ENCODE results near the gene STEAP2.

DNA sequence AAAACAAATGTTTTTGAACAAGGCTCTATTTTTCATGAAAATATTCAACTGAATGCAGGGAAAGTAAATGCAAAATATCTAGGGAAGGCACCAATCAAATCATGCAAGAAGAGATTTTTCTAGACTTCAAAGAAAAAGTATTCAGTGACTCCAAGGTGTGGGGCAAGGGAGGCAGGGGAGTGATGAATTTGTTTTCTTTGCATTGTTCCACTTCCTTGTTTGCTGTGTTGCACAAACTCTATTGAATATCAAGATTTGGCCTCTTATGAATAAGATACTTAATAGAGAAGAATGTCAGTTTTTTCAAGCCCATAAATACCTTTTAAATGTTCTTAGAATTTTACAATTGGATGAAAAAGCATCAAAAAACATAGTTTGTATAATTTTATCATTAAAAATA, 30.9 kb upstream of the STEAP2 start:
- TF ChIP-seq, protein P1, sequence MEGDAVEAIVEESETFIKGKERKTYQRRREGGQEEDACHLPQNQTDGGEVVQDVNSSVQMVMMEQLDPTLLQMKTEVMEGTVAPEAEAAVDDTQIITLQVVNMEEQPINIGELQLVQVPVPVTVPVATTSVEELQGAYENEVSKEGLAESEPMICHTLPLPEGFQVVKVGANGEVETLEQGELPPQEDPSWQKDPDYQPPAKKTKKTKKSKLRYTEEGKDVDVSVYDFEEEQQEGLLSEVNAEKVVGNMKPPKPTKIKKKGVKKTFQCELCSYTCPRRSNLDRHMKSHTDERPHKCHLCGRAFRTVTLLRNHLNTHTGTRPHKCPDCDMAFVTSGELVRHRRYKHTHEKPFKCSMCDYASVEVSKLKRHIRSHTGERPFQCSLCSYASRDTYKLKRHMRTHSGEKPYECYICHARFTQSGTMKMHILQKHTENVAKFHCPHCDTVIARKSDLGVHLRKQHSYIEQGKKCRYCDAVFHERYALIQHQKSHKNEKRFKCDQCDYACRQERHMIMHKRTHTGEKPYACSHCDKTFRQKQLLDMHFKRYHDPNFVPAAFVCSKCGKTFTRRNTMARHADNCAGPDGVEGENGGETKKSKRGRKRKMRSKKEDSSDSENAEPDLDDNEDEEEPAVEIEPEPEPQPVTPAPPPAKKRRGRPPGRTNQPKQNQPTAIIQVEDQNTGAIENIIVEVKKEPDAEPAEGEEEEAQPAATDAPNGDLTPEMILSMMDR (IDR thresholded peaks at IDR 0.05), result no peak
- no peak for TF ChIP-seq POLR2A (IDR thresholded peaks at IDR 0.05)
